HG03060 (cell line): ENCODE measurements around the gene NKD2.

Source experiments
- ATAC-seq: cut with Tn5 transposase; IDR thresholded peaks from one replicate; pipeline ENCODE4 v1.9.1; 2021; ENCODE audit warnings: low read depth, moderate number of reproducible peaks; ENCODE audit not compliant: unreplicated experiment

NKD2 gene

DNA sequence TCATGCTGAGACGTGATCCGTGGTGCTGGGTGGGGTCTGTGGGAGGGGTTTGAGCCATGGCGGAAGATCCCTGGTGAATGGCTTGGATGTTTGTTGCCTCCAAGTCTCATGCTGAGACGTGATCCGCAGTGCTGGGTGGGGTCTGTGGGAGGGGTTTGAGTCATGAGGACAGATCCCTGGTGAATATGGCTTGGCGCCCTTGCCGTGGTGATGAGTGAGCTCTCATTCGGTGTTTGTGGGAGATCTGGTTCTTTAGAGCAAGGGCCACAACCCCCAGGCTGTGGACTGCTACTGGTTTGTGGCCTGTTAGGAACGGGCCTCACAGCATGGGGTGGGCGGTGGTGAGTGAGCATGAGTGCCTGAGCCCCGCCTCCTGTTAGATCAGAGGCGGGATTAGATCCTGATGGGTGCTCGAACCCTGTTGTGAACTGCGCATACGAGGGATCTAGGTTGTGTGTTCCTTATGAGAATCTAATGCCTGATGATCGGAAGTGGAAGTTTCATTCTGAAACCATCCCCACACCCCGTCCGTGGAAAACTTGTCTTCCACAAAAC is 31.2 kb downstream of the NKD2 start:
- ATAC-seq = no peak

DNA sequence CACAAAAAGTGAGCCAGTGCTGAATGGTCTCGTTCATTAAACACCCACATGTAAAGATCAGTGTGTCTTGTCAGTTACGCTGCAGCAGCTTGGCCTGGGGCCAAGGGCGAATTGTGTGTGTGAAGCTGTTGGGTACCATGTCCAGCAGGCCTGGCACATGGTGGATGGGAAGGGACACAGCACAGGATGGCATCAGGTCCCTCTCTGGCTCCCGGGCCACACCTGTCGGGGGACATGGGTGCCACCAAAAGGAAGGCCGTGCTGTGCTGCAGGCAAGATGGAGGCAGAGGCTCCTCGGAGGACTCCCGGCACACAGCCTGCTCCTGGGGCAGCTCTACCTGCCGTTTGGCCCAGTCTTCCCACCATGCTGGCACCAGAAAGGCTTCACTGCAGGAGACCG is 32.0 kb downstream of the NKD2 start:
- no peak for ATAC-seq

DNA sequence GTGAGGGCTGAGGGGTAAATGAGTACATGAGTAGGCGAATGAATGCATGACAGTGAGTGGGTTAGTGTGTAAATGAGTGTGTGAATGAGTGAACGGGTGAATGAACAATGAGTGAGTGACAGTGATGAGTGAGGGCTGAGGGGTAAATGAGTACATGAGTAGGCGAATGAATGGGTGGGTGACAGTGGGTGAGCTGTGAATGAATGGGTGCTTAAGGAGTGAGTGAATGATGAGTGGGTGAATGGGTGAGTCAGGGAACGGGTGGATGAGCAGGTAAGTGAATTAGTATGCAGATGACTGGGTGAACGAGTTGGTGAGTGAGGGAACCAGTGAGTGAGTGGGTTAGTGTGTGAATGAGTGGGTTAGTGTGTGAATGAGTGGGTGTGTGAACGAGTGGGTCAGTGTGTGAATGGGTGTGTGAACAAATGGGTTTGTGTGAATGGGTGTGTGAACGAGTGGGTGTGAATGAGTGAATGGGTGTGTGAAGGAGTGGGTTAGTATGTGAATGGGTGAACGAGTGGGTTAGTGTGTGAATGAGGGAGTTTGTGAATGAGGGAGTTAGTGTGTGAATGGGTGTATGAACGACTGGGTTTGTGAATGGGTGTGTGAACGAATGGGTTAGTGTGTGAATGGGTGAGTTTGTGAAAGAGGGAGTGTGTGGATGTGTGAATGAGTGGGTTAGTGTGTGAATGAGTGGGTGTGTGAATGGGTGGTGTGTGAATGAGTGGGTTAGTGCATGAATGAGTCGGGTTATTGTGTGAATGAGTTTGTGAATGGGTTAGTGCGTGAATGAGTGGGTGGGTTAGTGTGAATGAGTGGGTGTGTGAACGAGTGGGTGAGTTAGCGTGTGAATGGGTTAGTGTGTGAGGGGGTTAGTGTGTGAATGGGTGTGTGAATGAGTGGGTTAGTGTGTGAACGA is 32.9 kb downstream of the NKD2 start:
- no peak for ATAC-seq

DNA sequence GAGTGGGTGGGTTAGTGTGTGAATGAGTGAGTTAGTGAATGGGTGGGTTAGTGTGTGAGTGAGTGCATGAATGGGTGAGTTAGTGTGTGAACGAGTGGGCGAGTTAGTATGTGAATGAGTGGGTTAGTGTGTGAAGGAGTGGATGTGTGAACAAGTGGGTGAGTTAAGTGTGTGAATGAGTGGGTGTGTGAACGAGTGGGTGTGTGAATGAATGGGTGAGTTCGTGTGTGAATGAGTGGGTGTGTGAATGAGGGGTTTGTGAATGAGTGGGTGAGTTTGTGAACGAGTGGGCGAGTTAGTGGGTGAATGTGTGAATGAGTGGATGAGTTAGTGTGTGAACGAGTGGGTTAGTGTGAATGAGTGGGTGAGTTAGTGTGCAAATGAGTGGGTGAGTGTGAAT is 34.0 kb downstream of the NKD2 start:
- no peak for ATAC-seq

DNA sequence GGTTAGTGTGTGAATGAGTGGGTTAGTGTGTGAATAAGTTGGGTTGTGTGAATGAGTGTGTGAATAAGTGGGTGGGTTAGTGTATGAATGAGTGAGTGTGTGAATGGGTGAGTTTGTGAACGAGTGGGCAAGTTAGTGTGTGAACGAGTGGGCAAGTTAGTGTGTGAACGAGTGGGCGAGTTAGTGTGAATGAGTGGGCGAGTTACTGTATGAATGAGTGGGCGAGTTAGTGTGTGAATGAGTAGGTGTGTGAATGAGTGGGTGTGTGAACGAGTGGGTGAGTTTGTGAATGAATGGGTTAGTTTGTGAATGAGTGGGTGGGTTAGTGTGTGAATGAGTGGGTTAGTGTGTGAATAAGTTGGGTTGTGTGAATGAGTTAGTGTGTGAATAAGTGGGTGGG is 34.7 kb downstream of the NKD2 start:
- ATAC-seq = no peak

DNA sequence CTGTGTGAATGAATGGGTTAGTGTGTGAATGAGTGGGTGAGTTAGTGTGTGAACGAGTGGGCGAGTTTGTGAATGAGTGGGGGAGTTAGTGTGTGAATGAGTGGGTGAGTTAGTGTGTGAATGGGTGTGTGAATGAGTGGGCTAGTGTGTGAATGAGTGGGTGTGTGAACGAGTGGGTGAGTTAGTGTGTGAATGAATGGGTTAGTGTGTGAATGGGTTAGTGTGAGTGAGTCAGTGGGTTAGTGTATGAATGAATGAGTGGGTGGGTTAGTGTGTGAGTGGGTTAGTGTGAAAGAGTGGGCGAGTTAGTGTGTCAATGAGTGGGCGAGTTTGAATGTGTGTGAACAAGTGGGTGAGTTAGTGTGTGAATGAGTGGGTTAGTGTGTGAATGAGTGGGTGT is 35.5 kb downstream of the NKD2 start:
- ATAC-seq = no peak

DNA sequence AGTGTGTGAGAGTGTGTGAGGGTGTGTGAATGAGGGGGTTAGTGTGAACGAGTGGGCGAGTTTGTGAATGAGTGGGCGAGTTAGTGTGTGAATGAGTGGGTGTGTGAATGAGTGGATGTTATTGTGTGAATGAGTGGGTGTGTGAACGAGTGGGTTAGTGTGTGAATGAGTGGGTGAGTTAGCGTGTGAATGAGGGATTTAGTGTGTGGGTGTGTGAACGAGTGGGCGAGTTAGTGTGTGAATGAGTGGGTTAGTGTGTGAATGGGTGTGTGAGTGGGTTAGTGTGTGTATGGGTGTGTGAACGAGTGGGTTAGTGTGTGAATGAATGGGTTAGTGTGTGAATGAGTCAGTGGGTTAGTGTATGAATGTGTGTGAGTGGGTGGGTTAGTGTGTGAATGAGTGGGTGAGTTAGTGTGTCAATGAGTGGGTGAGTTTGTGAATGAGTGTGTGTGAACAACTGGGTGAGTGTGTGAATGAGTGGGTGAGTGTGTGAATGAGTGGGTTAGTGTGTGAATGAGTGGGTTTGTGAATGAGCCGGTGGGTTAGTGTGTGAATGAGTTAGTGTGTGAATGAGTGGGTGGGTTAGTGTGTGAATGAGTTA is 37.5 kb downstream of the NKD2 start:
- ATAC-seq = no peak

DNA sequence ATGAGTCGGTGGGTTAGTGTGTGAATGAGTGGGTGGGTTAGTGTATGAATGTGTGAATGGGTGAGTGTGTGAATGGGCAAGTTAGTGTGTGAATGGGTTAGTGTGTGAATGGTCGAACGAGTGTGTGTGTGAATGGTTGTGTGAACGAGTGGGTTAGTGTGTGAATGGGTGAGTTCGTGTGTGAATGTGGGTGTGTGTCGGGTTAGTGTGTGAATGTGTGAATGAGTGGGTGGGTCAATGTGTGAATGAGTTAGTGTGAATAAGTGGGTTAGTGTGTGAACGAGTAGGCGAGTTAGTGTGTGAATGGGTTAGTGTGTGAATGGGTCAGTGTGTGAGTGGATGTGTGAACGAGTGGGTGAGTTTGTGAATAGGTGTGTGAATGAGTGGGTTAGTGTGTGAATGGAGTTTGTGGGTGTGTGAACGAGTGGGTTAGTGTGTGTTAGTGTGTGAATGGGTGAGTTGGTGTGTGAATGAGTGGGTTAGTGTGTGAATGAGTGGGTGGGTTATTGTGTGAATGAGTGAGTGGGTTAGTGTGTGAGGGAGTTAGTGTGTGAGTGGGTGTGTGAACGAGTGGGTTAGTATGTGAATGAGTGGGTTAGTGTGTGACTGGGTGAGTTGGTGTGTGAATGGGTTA is 38.8 kb downstream of the NKD2 start:
- no peak for ATAC-seq

DNA sequence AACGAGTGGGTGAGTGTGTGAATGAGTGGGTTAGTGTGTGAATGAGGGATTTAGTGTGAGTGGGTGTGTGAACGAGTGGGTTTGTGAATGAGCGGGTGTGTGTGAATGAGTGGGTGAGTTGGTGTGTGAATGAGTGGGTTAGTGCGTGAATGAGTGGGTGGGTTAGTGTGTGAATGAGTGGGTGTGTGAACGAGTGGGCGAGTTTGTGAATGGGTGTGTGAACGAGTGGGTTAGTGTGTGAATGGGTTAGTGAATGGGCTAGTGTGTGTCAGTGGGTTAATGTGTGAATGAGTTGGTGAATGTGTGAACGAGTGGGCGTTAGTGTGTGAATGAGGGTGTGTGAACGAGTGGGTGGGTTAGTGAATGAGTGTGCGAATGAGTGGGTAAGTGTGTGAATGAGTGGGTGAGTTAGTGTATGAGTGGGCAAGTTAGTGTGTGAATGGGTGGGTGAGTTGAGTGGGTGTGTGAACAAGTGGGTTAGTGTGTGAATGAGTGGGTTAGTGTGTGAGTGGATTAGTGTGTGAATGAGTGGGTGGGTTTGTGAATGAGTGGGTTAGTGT is 39.6 kb downstream of the NKD2 start:
- no peak for ATAC-seq

DNA sequence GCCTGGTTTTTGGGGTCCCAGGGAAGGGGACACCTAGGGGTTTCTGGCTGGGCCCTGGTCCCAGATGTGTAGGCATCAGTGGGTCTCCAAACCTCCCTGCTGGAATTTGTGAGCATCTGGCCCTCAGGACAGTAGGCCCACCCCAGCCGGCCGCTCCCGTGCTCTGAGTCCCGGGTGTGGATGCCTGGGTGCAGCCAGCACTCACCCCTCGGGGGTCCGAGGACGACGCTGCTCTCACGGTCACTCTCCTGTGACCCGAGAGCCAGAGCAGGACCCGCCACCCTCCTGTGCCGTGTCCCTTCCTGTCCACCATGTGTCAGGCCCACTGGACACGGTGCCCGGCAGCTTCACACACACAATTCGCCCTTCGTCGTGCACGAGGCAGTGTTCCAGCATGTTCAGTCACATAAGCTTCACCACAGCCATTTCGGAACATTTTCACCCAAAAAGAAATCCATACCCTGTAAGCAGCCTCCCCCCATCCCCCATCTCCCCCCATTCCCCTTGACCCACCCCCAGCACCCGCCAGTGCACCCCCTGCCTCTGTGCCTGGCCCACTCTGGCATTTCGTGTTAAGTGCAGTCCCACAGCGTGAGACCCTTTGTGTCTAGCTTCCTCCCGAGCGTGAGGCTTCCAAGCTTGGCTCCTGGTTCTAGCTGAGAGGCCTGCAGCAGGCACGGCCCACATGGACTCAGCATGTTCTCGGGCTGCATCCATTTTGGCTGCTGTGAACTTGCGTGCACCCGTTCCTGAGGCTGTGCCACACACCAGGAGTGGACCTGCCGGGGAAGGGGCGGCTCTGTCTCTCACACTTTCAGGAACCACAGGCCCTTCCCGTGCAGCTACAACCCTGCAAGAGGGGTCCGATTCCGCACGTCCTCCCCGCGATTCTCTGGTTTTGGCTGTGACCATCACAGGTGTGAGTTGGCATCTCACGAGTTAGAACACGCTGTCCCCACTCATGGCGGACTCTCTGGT is 40.5 kb downstream of the NKD2 start:
- no peak for ATAC-seq

DNA sequence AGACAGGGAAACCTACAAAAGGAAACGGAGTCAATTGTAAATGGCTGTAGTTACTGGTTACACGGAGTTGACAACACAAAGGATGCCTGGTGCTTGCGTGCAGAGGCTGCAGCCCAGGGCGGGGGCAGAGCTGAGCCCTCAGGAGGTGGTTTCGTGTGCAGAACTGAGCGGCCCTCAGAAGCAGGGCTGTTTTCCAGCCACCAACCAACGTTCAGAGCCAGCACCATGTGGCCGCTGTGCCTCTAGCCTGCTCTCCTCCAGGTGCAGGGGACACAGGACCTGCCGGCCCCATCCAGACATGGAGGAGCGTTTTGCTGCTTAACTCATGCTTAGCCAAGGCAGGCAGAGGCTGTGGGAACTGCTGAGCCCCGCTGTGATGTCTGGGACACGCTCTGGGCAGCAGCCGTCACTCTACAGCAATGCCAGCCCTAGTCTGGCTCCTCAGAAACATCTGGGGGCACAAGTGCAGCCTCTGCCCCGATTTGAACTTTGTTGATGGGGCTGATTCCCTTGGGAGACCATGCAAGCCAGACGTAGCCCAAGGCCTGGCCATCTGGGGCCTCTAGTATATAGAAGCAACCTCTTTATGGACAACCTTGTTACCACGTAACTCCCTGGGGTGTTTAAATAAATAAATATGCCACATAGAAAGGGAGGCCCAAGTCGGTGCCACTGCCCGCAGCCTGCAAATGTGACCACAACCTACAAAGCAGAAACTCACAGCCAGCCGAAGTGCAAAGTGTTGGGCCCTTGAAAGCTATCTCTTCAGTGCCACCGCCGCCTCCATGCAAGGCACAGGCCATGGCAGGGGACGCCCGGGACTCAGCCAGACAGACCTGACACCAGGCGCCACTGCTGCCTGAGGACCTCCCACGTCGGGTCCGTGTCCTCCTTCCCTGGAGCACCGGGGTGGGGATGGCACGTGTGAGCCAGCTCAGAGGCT is 42.1 kb downstream of the NKD2 start:
- no peak for ATAC-seq

DNA sequence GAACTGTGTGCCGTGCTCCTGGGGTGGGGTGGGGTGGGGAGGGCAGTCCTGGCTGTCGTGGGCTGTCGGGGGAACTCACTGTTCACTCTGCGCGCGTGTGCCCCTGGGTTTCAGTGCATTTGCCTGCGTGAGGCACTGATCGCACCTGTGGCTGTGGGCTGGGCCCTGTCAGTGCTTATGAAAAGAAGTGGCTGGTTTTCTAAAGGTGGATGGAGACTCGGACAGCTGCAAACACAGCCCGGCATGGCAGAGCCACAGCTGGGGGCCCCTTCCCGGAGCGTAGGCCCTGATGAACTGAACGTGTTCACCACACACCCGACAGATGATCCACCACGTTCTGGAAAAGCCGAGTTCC is 42.7 kb downstream of the NKD2 start:
- no peak for ATAC-seq

DNA sequence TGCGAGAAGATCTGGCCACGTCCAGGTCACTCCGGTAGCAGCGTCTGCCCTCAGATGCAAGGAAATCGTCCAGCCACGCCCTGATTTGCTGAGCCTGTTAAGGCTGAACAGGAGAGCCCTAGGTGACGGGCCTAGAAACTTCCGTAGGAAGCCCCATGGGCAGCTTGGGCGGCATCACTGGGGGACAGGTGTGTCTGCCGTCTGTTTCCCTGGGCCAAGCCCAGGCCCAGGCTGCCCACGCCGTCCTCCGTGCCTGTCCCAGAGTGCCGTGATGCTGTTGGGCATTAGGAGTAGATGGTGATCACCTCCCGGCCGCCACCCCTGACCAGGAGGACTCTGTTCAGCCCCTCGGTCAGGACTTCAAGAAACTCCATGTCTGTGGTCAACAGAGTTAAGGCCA is 43.5 kb downstream of the NKD2 start:
- ATAC-seq = no peak

DNA sequence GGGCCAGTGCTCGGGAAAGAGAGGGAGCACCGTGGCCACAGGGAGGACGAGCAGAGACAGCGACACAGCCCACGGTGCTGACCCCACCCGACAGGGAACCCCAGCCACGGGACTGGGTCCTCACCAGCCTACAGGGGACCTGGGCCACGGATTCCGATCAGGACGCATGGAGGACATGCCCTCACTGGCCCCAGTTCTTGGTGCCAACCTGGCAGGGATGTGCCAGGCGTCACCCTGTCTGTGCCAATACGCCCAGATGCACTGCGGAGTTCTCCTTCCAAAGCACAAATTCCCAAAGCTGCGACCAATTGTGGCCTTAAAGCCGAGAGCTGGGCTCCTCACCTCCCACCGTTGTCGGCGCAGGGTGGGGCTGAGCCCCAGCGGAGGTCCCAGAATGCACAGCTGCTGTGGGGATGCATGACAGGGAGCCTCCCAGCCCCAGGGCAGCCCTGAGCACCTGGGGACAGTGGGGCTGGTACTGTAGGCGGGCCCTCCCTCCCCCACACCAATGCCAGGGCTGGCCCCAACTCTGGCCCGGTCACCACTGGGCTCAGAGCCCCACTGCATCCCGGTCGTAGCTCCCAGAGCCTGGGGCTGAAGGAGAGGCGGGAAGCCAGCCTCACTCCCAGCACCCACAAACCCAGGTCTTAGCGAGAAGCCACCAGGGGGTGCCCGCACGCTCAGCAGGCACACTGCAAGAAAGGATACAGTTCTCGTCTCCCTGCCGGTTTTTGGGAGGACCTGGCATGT is 44.2 kb downstream of the NKD2 start:
- no peak for ATAC-seq

DNA sequence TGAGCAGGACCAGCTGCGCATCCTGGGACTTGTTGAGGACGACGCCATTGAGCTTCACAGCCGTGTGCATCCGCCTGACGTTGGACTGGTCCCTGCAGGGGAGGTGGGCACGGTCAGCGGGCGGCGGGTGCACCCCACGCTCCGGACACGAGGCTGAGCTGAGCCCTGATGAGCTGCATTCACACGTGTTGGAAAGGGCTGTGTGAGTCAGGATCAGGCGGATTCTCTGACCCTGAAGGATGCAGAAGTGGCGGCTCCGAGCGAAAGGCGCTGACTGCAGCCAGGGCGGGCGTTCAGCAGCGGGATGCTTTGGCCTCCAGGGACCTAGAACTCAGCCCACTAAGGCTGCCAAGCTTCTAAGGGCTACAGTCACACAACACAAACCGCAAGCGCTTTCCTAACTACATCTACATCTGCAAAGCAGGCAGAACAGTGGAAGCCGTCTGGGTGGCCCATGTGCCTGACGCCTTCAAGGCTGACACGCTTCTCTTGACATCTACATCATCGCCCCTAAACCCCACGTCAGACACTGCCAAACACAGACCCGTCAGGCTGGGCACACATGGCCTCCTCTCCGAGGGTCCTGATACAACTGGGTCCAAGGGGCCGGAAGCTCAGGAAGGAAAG is 44.9 kb downstream of the NKD2 start:
- ATAC-seq = no peak

DNA sequence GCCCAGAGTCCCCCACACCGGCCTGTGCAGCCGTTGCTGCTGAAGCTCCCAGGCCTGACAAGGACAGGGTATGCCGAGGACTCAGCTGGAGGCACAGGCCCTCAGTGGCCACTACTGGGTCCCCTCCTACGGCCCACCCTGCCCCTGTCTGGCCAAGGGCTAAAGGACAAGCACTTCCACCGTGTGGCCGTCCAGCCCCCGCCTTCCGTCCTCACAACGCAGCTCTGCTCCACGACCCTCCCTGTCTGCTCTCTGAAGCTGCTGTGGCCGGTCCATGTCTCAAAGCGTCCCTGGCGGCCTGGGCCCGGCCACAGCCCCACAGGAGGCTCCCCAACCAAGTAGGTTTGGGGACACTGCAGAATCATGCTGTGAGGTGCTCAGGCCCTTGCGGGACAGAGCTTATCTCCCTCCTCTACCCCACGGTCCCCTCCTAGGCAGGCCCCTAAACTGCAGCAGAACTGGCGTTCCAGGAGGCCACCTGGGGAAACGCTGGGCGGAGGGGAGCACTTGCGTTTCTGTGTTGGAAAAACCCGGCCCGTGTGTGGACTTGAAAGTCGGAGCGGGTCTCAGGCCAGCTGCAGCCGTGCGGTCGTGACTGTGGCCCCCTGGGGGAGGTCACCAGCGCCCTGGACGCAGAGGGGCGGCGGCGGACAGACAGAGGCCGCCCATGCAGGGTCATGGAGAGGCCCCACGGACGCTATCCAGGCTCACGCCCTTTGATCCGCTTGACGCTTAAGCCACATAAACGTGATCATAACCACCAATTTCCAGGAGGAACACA is 45.6 kb downstream of the NKD2 start:
- ATAC-seq = no peak
